Hepatocyte (in vitro differentiated cells): ENCODE data around the gene SLC15A5. TPM values are rescaled to one million over a fixed set of nuclear protein-coding genes. Genes with fewer than 3 reads are reported as not detected.

Experiments
- DNase-seq: peaks from one replicate; pipeline ENCODE4 v3.0.0-alpha.2; 2016; ENCODE audit warnings: low spot score
- H2AFZ ChIP-seq: fragments of 200-600 bp; sonication (generic); 2 replicates; pipeline ENCODE4 v1.6.0; 2016; ENCODE audit warnings: antibody characterized with exemption, mild to moderate bottlenecking
- H3K27ac ChIP-seq: fragments of 200-600 bp; sonication (generic); 2 replicates; pipeline ENCODE4 v1.5.1; 2016; ENCODE audit warnings: mild to moderate bottlenecking
- H3K27me3 ChIP-seq: fragments of 200-600 bp; sonication (generic); 2 replicates; pipeline ENCODE4 v1.6.1; 2016
- H3K36me3 ChIP-seq: fragments of 200-600 bp; sonication (generic); replicated peaks from 2 replicates; pipeline ENCODE4 v1.5.1; 2016; ENCODE audit warnings: low read depth; ENCODE audit not compliant: insufficient read depth
- H3K4me1 ChIP-seq: fragments of 200-600 bp; sonication (generic); 2 replicates; pipeline ENCODE4 v1.5.1; 2016; ENCODE audit warnings: mild to moderate bottlenecking, moderate library complexity; ENCODE audit not compliant: insufficient read depth
- H3K4me2 ChIP-seq: fragments of 200-600 bp; sonication (generic); 2 replicates; pipeline ENCODE4 v1.6.0; 2016
- H3K4me3 ChIP-seq: fragments of 200-600 bp; sonication (generic); 2 replicates; pipeline ENCODE4 v1.5.1; 2016; ENCODE audit warnings: mild to moderate bottlenecking
- H3K79me2 ChIP-seq: fragments of 200-600 bp; sonication (generic); 2 replicates; pipeline ENCODE4 v1.6.0; 2017; ENCODE audit warnings: mild to moderate bottlenecking
- H3K9me2 ChIP-seq: fragments of 200-600 bp; sonication (generic); replicated peaks from 2 replicates; pipeline ENCODE4 v1.6.0; 2017; ENCODE audit warnings: mild to moderate bottlenecking; ENCODE audit not compliant: insufficient read depth
- H3K9me3 ChIP-seq: fragments of 200-600 bp; sonication (generic); 2 replicates; pipeline ENCODE4 v1.5.1; 2016; ENCODE audit warnings: low read depth, mild to moderate bottlenecking
- H4K20me1 ChIP-seq: fragments of 200-600 bp; sonication (generic); 2 replicates; pipeline ENCODE4 v1.6.0; 2016; ENCODE audit warnings: mild to moderate bottlenecking; ENCODE audit not compliant: insufficient read depth, poor library complexity, severe bottlenecking
- EZH2 ChIP-seq: fragments of 200-600 bp; sonication (generic); IDR thresholded peaks from 2 replicates; pipeline ENCODE4 v1.6.1; 2016; ENCODE audit warnings: antibody characterized with exemption, mild to moderate bottlenecking, borderline replicate concordance
- EZH2phosphoT487 ChIP-seq: fragments of 200-600 bp; sonication (generic); IDR thresholded peaks from one replicate; pipeline ENCODE4 v1.6.1; 2018; ENCODE audit warnings: antibody characterized with exemption, mild to moderate bottlenecking, low read depth, moderate library complexity; ENCODE audit not compliant: unreplicated experiment, severe bottlenecking
- WGBS: methylation state at CpG from one replicate; pipeline ENCODE4 v1.1.6; 2016; ENCODE audit warnings: low lambda C conversion rate; ENCODE audit errors: missing lambda C conversion rate; 5-methylcytosine and 5-hydroxymethylcytosine counted together
- polyA plus RNA-seq: library from polyadenylated mRNA; unstranded; fragments of >200 nt; fragmentation: Nextera tagmentation; extraction: Ambion mirVana; gene quantifications from 2 replicates; pipeline ENCODE4 v1.2.1, GENCODE V29; 2016
- total RNA-seq: library from RNA; depleted of rRNA; stranded (reverse); fragments of >200 nt; gene quantifications from 2 replicates; pipeline ENCODE4 v1.2.3, GENCODE V29; 2014
- TF ChIP-seq, protein P1 (sequence below): fragments of 200-600 bp; sonication (generic); IDR thresholded peaks from 2 replicates; pipeline ENCODE4 v1.5.1; 2016; ENCODE audit warnings: antibody characterized with exemption, mild to moderate bottlenecking; ENCODE audit not compliant: poor library complexity

The SLC15A5 gene, protein sequence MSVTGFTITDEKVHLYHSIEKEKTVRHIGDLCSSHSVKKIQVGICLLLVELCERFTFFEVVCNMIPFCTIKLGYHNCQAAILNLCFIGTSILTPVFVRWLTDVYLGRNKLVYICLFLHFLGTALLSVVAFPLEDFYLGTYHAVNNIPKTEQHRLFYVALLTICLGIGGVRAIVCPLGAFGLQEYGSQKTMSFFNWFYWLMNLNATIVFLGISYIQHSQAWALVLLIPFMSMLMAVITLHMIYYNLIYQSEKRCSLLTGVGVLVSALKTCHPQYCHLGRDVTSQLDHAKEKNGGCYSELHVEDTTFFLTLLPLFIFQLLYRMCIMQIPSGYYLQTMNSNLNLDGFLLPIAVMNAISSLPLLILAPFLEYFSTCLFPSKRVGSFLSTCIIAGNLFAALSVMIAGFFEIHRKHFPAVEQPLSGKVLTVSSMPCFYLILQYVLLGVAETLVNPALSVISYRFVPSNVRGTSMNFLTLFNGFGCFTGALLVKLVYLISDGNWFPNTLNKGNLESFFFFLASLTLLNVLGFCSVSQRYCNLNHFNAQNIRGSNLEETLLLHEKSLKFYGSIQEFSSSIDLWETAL
- total RNA-seq = 0.10 TPM in 1 of 2 replicates, not detected in the other
- polyA plus RNA-seq = not detected in 2 replicates

DNA sequence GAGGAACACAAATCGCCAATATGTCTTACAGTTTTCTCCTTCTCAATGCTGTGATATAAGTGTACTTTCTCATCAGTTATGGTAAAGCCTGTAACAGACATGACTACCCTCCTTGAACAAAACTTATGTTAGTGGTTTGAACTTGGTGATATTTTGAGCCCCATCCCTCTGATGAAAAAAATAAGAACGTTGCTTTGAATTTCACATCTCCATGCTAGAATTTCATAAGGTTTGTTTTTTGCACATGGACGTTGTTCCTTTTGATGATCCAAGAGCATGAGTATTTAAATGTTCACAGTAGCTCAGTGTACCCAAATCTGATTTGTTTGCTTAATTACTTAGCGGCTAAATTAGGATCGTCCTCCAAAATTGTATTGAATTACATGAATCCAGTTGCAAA, at the start of gene SLC15A5:
SLC15A5 (minus strand) TSS at position 101 of the 400 bp plus-strand sequence; CDS start at position 101, 0 bp downstream.
- WGBS = 90% methylated on average over 5 of the region's 5 CpGs
- Histone ChIP-seq H3K4me1 (no peaks in the 10 kb centered on the region), H3K9me2 (no peaks in the 10 kb centered on the region), H3K9me3 (no peaks in the 10 kb centered on the region), H4K20me1 (no peaks in the 10 kb centered on the region), H3K4me3 (no peak within 1 kb of the TSS), H3K27ac (no peak within 1 kb of the TSS), H3K36me3 (no peaks in the 10 kb centered on the region), H3K79me2 (no peaks in the 10 kb centered on the region), H3K4me2 (no peak within 1 kb of the TSS), H2AFZ (no peak within 1 kb of the TSS), H3K27me3 (no peaks in the 10 kb centered on the region)
- TF ChIP-seq, protein P1, sequence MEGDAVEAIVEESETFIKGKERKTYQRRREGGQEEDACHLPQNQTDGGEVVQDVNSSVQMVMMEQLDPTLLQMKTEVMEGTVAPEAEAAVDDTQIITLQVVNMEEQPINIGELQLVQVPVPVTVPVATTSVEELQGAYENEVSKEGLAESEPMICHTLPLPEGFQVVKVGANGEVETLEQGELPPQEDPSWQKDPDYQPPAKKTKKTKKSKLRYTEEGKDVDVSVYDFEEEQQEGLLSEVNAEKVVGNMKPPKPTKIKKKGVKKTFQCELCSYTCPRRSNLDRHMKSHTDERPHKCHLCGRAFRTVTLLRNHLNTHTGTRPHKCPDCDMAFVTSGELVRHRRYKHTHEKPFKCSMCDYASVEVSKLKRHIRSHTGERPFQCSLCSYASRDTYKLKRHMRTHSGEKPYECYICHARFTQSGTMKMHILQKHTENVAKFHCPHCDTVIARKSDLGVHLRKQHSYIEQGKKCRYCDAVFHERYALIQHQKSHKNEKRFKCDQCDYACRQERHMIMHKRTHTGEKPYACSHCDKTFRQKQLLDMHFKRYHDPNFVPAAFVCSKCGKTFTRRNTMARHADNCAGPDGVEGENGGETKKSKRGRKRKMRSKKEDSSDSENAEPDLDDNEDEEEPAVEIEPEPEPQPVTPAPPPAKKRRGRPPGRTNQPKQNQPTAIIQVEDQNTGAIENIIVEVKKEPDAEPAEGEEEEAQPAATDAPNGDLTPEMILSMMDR = no peak
- TF ChIP-seq EZH2 = no peak
- TF ChIP-seq EZH2phosphoT487 = no peak
- no peak for DNase-seq

DNA sequence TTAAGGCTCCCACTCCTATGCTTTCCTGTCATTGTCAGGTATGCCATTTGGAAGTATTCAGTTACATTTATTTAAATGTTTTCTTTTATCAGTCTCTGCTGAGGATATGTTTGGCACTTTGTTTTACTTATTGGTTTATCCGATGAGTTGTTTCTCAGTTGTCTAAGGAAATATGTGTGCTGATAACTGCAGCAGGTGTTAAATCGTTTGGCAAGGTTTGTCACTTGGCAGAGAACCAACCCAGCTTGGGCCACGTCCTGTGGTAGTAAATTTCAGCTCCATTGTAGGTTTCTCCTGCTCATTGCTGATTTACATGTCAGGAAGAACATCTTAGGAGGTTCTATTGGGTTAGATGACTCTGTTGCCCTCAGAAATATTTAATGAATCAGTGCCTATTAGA, 47.9 kb upstream of the SLC15A5 start:
- WGBS = 73% methylated on average over 3 of the region's 3 CpGs

DNA sequence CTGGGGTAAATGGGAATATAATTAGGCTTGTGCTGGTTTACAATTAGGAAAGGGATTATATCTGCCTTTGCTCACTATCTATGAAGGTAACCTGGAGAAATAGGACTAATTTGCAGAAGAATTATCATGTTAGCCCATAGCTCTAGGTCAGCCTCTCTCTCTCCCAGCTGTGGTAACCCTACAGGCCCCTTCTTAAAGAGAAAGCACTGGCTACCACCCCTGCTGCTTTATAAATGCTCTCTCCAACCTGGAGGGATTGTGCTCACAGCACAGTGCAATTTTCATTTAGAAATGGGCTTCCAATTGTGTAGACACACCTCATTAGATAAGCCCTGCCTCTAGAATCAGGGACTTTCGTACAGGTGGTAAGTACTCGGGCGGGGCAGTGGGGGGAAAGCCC, 47.3 kb upstream of the SLC15A5 start:
- 77% methylated on average over 3 of the region's 3 CpGs for WGBS
- Histone ChIP-seq H3K4me1 (peaks cover 19% of the 10 kb centered on the region), H3K27ac (peak overlapping the region; percentile 18)

More for the DNA sequence above, 47.9 kb upstream of the SLC15A5 start:
- no peaks in the 10 kb centered on the region for H3K79me2 ChIP-seq
- TF ChIP-seq, protein P1 = no peak
- TF ChIP-seq EZH2 (no peak), EZH2phosphoT487 (no peak)
- no peaks in the 10 kb centered on the region for H3K27me3 ChIP-seq
- H3K27ac ChIP-seq = no peak overlapping the region
- no peak overlapping the region for H3K4me2 ChIP-seq
- no peak overlapping the region for H2AFZ ChIP-seq
- no peak overlapping the region for H3K4me3 ChIP-seq
- DNase-seq = no peak
- no peaks in the 10 kb centered on the region for H3K36me3 ChIP-seq
- H4K20me1 ChIP-seq = no peaks in the 10 kb centered on the region
- H3K9me2 ChIP-seq = no peaks in the 10 kb centered on the region
- H3K4me1 ChIP-seq = peaks cover 19% of the 10 kb centered on the region
- H3K9me3 ChIP-seq = no peaks in the 10 kb centered on the region

More for the DNA sequence above, 47.3 kb upstream of the SLC15A5 start:
- Histone ChIP-seq H3K36me3 (no peaks in the 10 kb centered on the region), H3K9me3 (no peaks in the 10 kb centered on the region), H2AFZ (no peak overlapping the region), H4K20me1 (no peaks in the 10 kb centered on the region), H3K79me2 (no peaks in the 10 kb centered on the region), H3K27me3 (no peaks in the 10 kb centered on the region), H3K9me2 (no peaks in the 10 kb centered on the region), H3K4me2 (peak overlapping the region; percentile 50), H3K4me3 (no peak overlapping the region)
- DNase-seq = no peak
- TF ChIP-seq EZH2phosphoT487 (no peak), EZH2 (no peak)
- TF ChIP-seq, protein P1 = no peak
